ENCODE measurements around the gene INSRR. TPM values are rescaled to one million over a fixed set of nuclear protein-coding genes. Genes with fewer than 3 reads are reported as not detected.

The INSRR gene
- total RNA-seq, 2 experiments from 2014 or later, result 0.47 to 0.54 TPM

DNA sequence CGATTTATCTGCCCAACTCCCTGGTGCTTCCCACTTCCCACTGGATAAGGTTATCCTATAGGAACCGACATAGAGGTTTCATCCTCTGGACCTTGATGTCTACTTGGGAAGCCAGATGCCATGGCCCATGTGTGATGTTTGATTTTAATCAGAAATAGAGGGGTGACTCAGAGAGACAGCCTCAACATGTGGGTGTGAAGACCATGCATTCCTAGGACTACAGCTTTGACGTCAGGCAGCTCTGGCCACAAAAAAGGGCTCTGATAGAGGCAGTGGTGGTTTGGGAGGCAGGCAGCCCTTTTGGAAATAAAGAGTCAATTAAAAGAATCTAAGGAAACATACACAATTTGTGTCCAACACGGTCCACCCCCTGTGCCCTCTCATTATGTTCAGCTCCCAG lies 37.1 kb downstream of the INSRR start:
- ChIA-PET CTCF (interaction anchor here (1.1 to 8.5 kb wide), 9 partner anchors 14 to 106 kb away, joined by 4 to 93 read pairs (median 6); partner anchors contain the start of gene NTRK1), POLR2A (interaction anchor here (0.6 to 1.3 kb wide), 6 partner anchors 10 to 38 kb away, joined by 3 to 5 read pairs (median 4); partner anchors contain the start of gene NTRK1)
- peaks cover 6% of the 10 kb centered on the region for H3K9me3 Mint-ChIP-seq
- peak; percentile 85 for DNase-seq
- peaks cover 9% of the 10 kb centered on the region for H3K36me3 Mint-ChIP-seq (ENCODE audit: low read depth)
- intact Hi-C loops (cut with micrococcal nuclease), result no loop called here
- H3K4me3 Mint-ChIP-seq, result no peak overlapping the region
- no peaks in the 10 kb centered on the region for H3K27me3 Mint-ChIP-seq
- ATAC-seq, result peak; percentile 84
- H3K4me1 Mint-ChIP-seq (ENCODE audit: low read depth), result peaks cover 45% of the 10 kb centered on the region
- TF ChIP-seq, protein P1, sequence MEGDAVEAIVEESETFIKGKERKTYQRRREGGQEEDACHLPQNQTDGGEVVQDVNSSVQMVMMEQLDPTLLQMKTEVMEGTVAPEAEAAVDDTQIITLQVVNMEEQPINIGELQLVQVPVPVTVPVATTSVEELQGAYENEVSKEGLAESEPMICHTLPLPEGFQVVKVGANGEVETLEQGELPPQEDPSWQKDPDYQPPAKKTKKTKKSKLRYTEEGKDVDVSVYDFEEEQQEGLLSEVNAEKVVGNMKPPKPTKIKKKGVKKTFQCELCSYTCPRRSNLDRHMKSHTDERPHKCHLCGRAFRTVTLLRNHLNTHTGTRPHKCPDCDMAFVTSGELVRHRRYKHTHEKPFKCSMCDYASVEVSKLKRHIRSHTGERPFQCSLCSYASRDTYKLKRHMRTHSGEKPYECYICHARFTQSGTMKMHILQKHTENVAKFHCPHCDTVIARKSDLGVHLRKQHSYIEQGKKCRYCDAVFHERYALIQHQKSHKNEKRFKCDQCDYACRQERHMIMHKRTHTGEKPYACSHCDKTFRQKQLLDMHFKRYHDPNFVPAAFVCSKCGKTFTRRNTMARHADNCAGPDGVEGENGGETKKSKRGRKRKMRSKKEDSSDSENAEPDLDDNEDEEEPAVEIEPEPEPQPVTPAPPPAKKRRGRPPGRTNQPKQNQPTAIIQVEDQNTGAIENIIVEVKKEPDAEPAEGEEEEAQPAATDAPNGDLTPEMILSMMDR (IDR thresholded peaks at IDR 0.05), result no peak
- peak overlapping the region; percentile 65 for H3K27ac Mint-ChIP-seq

DNA sequence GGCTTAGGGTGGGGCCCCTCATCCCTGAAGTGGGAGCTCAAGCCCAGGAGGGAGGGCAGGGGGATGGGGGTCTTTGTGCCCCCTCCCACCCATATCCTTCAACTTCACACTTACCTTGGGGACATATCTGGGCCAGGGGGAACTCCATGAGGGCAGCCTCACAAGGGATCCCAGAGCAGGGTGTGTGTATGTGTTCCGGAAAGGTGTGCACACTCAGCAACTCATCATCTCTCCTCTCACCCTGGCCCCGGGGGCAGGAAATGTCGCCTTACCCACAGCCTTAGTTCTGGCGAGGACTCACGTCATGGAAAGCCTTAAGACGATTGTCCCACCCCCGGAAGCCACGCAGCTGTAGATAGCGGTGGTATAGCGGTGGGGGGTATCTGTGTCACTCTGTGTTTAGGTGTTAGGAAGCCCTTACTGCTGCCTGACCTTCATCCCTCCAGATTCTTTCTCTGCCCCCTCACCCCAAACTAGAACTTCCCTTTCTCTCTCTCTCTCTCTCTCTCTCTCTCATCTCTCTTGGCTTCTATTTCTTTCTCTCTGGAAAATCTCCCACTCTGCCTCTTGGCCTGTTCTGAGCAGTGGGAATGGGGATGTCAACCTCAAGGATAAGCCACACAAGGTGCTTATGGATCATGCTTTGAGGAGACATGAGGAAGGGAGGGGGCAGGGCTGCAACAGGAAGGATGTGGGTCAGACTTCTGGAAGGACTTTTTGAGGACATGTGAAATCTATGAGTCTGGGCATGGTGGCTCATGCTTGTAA lies 42.2 kb downstream of the INSRR start, which contains the start of gene SH2D2A:
Gene SH2D2A (minus strand): TSS at position 288 of the 768 bp plus-strand sequence. CDS start 140 bp downstream, at position 148.
- POLR2A ChIA-PET, result interaction anchor here (0.6 to 2.7 kb wide), 14 partner anchors 8 to 87 kb away, joined by 3 to 28 read pairs (median 4); partner anchors contain the start of genes MRPL24, NTRK1 and PRCC
- Mint-ChIP-seq H3K4me1 (ENCODE audit: low read depth) (peaks cover 51% of the 10 kb centered on the region), H3K36me3 (ENCODE audit: low read depth) (peaks cover 59% of the 10 kb centered on the region), H3K27ac (peak within 1 kb of the TSS; percentile 99), H3K9me3 (peaks cover 6% of the 10 kb centered on the region), H3K4me3 (peak within 1 kb of the TSS; percentile 94), H3K27me3 (no peaks in the 10 kb centered on the region)
- intact Hi-C loops (cut with micrococcal nuclease), result loop anchor here (5.0 kb wide), 1 partner anchor 46 kb away; the partner anchor contains the start of gene NTRK1
- DNase-seq (peak; percentile 99), ATAC-seq (peak; percentile 87)
- CTCF ChIA-PET, result interaction anchor here (1.0 to 12.8 kb wide), 4 partner anchors 17 to 91 kb away, joined by 4 to 121 read pairs (median 9); partner anchors contain the start of genes INSRR and NTRK1
- TF ChIP-seq, protein P1 (IDR thresholded peaks at IDR 0.05), result no peak

DNA sequence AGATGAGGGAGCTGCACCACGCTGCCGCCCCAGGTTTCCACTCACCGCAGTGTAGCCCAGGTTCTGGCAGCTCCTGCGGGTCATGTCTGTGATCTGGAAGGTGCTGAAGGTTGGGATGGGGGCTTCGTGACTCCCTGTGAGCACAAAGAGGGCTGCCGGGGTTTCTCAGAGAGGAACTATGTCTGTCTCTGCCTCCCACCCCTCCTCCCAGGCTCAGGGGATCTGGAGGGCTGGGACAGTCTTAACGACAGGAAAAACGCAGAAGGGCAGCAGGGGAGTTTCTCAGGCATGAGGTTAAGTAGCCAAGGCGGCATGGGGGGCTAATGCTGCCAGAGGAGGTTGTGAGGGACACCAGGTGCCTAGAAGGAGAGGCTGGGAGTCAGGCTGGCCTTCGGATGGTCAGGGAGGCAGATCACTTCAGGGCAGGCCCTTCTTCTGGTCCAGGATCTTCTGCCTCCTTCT lies 42.9 kb downstream of the INSRR start:
- ATAC-seq (peak; percentile 0), DNase-seq (no peak)
- Mint-ChIP-seq H3K9me3 (peaks cover 6% of the 10 kb centered on the region), H3K36me3 (ENCODE audit: low read depth) (peaks cover 64% of the 10 kb centered on the region), H3K27me3 (no peaks in the 10 kb centered on the region), H3K27ac (peak overlapping the region; percentile 99), H3K4me3 (peak overlapping the region; percentile 94), H3K4me1 (ENCODE audit: low read depth) (peaks cover 51% of the 10 kb centered on the region)
- intact Hi-C loops (cut with micrococcal nuclease), result loop anchor here (5.0 kb wide), 1 partner anchor 46 kb away; the partner anchor contains the start of gene NTRK1
- POLR2A ChIA-PET, result interaction anchor here (0.6 to 2.7 kb wide), 15 partner anchors 9 to 88 kb away, joined by 3 to 28 read pairs (median 4); partner anchors contain the start of genes ISG20L2, METTL25B, MRPL24 and NTRK1
- CTCF ChIA-PET, result interaction anchor here (0.9 to 12.8 kb wide), 7 partner anchors 16 to 95 kb away, joined by 3 to 121 read pairs (median 5); partner anchors contain the start of genes INSRR and NTRK1
- TF ChIP-seq, protein P1 (IDR thresholded peaks at IDR 0.05), result no peak

DNA sequence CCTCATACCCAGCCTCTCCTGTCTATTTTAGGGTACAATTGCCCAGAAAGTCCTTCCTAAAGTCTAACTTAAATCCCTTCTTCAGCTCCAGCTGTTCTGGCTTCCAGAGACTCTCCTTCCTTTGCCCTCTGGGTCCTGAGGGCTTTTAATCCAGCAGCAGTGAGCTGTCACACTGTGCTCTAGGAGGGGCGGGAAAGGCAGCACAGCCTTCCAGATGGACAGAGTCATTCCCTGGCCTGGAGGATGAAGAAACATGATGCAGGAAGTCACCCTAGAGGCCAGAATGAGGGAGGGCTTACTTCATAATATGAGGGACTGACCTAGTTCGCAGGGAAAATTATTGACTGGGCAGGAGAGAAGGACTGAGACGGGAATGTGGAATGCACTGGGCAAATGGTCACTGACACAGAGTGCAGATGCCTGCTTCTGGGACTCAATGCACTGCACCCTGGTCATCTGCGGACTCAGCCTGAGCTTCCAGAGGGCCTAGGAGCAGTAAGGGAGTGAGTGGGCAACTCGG lies 43.5 kb downstream of the INSRR start:
- CTCF ChIA-PET, result interaction anchor here (0.9 to 12.8 kb wide), 5 partner anchors 15 to 95 kb away, joined by 3 to 121 read pairs (median 5); partner anchors contain the start of genes INSRR and NTRK1
- no peak for DNase-seq
- no peaks in the 10 kb centered on the region for H3K9me3 Mint-ChIP-seq

More for the DNA sequence above, 43.5 kb downstream of the INSRR start:
- peaks cover 47% of the 10 kb centered on the region for H3K4me1 Mint-ChIP-seq (ENCODE audit: low read depth)
- H3K27me3 Mint-ChIP-seq, result no peaks in the 10 kb centered on the region
- H3K27ac Mint-ChIP-seq, result peak overlapping the region; percentile 99
- H3K4me3 Mint-ChIP-seq, result peak overlapping the region; percentile 94
- POLR2A ChIA-PET, result interaction anchor here (0.7 to 2.1 kb wide), 7 partner anchors 10 to 87 kb away, joined by 3 to 8 read pairs (median 4); partner anchors contain the start of genes ISG20L2, METTL25B and MRPL24
- ATAC-seq, result no peak
- peaks cover 65% of the 10 kb centered on the region for H3K36me3 Mint-ChIP-seq (ENCODE audit: low read depth)
- intact Hi-C loops (cut with micrococcal nuclease), result loop anchor here (5.0 kb wide), 1 partner anchor 47 kb away; the partner anchor contains the start of gene NTRK1
- TF ChIP-seq, protein P1 (IDR thresholded peaks at IDR 0.05), result peak; percentile 19

All from activated CD8-positive, alpha-beta T cell treated with anti-CD3 and anti-CD28 coated beads for 36 hours (primary cell).